GM21717 (cell line): Measurements from ENCODE around the gene TFCP2L1.

Source experiments
- ATAC-seq: cut with Tn5 transposase; IDR thresholded peaks from one replicate; pipeline ENCODE4 v1.9.1; 2021; ENCODE audit warnings: mild to moderate bottlenecking, moderate library complexity; ENCODE audit not compliant: unreplicated experiment

TFCP2L1 gene

DNA sequence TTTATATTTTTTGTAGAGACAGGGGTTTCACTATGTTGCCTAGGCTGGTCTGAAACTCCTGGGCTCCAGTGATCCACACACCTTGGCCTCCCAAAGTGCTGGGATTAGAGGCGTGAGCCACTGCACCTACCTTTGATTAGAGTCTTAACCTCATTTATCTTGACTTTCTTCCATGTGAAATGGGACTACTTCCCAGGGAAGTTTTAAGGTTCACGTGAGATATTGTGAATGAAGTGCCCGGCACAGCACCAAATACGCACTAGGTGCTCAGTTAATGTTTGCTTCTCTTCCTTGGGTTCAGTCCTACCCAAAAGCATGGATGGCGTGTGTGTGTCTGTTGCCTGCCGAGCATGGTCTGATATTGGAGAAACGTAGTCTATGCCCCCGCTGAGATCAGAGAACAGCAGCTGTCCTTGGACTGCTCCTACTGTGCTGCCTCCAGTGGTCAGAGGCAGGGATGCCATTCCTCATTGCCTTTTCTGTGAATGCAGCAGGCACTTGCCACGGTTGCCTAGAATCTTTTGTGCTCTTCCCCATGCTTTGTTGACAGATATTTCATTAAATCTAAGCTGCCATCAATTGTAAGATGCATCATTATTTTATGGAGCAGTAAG is 12.3 kb upstream of the TFCP2L1 start:
- ATAC-seq, result no peak

DNA sequence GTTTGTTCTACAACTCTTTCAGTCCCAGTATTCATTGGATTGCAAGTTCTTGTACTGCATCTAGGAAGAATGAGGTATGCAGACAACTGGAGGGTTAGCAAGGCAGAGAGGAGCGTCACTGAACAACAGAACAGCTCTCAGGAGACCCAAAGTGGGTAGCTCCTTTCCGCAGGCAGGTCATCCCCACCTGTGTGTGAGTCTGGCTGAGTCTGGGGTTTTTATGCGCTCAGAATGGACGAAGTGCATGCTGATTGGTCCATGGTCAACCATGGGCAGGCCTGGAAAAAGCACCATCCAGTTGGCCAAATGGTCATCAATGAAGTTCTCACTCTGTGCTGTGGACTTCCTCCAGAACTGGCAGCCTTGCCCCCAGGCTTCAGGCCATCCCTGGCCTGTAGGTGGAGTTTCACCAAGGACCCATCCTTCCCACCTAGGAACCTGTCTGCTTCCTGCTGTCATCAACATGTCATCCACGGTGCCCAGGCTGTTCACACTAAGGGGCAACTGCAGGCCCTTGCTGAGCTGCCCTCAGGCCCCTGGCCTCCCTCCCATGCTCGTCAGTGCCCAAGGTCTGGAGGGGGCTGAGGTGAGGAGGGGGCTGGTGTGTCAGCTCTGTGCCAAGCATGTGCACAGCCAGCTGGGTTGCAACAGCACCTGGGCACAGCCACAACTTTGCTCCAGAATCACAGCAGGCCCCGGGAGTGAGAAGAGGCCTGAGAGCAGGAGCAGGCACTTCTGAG is 11.1 kb upstream of the TFCP2L1 start:
- ATAC-seq, result no peak

DNA sequence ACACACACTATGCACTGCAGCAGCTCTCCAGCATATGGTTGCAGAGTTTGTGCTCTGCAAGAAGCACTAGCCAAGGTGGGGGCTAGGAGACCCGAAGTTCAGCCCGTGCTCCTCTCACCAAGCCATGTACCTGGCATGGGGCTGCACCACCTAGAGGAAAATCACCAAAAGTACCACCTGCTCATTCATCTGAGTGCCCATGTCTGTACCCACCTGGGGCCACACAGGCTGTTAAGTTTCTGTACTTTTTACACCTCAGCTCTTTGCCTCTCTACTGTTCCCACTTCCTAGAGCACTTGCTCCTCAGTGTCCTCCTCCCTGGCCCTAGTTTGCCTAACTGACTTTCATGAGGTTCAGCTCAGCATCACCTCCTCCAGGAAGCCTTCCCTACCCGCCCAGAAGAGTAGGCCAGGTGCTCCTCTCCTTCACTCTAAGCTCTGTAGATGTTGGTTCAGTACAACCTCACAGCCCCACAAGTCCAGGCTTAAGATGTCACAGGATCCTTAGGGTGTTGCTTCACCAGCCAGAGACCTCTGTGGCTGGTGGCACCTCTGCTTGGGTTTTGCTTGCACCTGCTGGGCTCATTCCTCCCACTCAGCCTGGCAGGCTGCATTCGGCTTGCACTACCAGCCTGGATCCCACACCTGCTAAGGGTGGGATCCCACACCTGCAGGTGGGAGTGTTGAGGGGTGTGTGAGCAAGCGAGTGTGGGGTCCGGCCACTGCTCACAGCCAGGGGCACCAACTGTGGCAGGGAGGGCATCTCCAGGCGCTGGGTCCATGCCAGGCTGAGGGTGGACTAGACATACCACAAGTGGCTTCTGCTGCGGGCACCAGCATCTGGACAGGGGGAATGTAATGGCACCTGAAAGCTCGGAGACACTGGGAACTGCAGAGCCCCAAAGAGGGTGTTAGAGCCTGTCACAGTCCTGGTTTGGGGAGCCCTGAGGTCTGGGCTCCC is 10.2 kb upstream of the TFCP2L1 start:
- no peak for ATAC-seq

DNA sequence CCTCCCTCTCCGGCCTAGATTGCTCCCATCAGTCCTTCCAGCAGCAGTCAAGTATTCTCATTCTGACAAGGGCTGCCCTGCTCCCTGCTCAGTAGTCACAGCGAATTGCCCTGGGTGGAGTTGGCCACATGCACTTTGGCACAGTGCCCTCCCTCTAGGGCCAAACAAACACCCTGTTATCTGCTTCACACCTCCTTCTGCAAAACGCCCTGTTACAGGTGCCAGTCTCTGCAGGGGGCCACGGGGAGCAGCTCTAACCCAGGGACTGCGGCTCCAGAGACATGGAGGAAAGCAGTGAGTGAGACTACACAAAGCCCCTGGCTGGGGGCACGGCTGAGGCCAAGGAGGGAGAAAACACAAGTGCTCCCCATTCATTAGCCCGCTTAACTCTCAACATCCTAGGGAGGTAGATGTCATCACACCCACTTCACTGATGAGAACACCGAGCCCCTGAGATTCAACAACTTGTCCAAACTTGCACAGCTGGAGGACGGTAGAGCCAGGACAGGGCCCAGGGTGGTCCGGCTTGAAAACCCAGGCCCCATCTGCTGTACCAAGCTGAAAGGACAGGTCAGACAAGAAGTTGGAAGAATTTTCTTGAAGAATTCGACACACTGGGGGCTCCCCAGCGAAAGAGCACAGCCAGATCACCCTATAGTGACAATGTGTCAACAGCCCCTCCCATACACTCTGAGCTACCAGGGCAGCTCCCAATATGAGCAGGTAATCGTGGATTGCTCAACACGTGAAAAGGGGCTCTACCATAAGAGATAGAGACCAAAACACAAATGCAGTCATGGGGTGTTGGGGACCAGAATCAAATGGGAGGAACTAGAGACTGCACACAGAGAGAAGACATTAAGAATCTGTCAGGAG is 8.7 kb upstream of the TFCP2L1 start:
- no peak for ATAC-seq

DNA sequence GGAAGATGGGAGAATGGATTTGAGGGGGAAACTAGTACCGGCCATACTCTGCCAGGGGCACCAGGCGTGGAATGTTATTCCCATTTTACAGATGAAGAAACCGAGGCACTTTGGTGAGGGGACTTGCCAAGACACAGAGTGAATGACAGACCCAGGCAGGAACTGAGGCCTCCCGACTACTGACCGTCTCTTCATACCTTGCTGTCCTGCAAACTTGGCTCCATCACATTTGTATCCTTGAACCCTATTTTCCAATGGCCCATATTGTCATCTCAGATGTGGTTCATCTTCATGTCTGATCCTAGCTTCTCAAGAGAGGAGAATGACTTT is 6.2 kb upstream of the TFCP2L1 start:
- no peak for ATAC-seq

DNA sequence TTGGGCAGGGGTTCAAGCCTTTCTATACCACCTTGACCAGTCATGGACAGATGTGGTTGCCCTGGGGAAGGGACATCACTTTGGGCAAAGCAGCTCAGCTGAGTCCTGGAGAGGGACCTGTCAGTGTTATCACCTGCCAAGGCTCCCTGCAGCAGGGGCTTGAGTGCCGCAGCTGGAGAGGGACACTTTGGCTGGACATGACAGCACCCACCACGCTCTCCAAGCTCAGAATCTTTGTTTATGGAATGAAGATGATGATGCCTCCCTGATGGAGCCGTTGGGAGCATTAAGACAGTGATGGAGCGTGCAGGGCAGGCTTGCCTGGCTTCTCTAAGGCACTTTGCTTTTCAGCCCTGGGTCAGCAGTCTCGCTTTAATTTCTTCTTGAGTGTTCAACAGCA is 4.3 kb upstream of the TFCP2L1 start:
- ATAC-seq, result no peak

DNA sequence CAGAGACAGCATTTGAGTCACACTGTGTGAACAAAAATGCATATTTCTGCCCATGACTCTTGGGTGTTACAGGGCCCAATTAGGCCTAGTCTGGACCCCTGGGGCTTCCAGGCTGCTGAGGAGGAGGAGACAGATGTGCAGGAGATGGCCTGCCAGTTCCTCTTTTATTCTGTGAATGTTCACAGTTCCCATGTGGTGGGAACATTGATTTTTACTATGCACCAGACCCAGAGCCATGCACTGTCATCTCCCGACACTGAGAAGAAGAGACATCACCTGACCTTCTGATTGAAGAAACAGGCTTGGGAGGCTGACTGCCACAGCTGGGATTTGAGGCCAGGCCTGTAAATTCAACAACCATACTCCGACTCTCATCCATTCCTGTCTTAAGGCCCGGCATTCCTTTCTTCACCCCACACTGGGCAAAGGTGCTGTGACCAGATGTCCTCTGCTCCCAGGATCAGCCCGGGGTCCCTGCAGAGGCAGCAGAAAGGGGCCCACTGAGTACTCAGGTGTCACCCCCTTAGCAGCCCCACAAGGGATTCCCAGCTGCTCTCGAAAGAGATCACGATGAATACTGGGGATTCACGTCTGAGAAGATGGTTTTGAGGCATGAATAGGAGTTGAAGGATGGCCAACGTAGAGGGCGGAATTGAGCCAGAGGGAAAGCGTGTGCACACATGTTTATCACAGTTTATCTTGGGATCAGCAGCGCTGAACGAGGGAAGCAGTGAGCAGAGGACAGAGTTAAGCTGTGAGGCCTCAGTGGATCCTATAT is 3.6 kb upstream of the TFCP2L1 start:
- ATAC-seq, result no peak

DNA sequence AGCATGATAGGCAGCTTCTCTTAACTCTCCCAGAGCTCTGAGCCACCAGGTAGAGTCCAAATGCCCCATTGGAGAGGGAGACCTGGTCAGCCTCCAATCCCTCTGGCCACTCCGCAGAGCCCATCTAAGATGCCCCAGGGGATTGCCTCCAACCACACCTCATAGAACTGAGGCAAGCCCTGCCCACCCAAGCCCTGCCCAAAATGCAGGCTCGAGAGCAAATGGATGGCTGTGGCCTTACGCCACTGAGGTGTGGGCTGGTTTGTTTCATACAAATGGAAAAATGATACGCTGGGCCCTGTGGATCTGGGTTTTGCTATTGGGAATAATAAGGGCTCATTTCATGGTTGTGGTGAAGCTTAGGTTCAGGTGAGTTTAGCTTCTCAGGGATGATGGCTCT is 3.0 kb upstream of the TFCP2L1 start:
- ATAC-seq, result no peak

DNA sequence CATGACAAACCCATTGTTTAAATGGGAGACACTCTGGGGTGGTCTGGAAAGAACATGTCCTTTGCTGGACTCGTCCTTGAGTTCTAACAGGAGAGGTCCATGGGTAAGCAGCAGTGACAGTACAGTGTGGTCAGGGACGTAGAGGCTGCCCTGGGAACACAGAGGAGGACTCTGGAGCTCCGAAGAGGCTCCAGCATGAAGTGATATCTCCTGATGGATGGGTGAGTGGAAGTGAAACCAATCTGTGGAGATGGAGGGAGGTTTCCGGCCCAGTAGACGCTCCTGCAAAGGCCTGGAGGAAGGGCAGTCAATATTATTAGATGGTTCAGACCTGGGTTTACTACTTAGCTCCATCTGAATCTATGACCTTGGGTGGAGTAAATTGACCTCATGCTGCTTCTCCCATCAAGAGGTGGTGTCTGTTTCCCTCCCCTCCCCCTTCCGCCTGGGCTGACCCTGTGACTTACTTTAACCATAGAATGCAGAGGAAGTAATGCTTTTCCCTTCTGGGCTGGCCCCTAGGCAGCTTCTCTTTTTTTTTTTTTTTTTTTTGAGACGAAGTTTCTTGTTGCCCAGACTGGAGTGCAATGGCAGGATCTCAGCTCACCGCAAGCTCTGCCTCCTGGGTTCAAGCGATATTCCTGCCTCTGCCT is 2.3 kb upstream of the TFCP2L1 start:
- ATAC-seq, result no peak

DNA sequence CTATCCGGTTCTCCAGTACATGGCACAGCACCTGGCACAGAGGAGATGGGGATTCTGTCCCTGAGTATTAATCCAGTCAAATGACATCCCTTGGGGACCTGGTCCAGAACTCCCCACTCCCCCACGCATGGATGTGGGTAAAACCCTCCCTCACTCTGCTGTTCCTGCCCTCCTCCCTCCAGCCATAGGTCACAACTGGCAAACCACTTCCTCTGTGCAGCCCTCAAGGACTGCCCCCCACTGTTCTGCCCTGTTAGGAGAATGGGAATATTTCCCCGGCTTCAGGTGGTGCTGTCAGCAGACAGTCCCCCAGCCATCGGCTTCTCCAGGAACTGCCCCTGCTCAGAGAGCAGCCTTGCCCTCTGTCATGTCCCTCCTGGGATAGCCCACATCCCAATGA is 1.5 kb upstream of the TFCP2L1 start:
- no peak for ATAC-seq

DNA sequence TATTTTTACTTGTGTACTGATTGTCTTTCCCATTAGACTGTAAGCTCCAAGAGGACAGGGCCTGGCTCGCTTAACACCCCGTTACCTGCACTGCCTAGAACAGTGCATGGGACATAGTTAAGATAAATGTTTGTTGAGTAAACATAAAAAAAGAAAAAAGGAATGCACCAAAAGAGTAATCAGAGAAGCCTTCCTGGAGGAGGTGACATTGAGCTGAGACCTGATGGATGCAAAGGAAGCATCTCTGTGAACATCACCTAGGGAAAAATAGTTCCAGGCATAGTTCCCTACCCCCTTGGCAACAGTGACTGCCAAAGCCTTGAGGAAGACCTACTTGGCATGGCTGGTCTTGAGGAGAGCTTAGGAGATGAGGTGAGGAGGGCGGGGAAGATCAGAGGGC is 924 bp upstream of the TFCP2L1 start:
- ATAC-seq, result no peak

DNA sequence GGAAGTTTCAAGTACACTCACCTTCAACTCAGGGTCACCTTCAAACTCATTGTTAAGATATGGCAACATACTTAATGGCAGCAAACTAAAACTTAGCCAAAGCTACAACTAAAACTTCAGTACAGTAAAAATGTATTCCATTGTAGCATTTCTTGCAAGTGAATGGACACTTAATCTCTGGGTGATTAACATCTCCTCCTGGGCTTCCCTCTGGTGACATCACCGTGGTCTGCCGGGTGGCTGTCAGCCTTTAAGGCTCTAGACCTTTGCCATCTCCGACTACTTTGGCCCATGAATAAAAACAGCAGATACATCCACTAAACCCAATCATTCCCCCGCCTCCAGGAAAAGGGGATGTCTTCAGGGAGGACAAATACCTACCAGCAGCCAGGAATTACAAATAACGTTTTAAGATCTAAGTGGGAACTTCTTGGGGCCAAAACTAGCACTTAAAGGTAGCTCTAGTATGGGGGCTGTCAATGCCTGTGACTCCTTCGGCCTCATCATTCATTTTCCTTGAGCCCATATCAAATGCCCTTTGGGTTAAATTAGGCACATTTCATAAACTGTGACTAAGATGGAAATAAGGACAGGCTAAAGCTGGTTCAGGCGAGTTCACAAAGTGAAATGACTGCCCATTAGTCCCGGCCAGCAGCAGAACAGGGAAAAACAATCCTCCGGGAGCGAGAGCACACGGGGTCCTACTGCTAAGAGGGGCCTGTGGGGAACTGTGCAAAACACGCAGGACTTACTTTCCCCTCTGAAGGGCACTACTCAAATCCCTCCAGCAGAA is 1.1 kb downstream of the TFCP2L1 start:
- no peak for ATAC-seq

DNA sequence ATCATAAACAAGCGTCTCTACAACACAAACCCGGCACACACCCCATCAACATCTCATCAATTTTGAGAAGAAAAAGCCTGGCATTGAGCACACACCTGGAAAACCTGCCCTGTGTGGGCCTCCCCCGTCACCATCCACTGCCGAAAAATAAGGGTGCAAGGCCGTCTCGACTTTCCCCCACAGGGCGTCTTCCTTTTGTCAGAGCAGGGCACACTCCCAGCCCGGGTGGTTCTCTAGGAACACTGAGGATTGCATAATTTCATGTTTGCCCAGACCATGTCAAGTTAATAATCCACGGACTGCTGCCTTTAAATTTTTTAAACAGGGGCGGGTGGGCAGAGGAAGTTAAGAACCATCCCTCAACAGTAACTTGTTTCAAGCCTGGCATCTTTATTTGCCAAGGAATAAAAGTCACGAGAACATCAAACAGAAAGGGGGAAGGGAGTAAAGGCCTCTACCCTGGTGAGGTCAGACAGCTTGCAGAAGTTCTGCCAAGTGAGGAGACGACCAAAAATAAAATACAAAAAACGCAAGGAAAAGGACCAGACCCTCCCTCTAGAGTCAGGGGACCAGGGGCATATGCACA is 2.1 kb downstream of the TFCP2L1 start:
- no peak for ATAC-seq

DNA sequence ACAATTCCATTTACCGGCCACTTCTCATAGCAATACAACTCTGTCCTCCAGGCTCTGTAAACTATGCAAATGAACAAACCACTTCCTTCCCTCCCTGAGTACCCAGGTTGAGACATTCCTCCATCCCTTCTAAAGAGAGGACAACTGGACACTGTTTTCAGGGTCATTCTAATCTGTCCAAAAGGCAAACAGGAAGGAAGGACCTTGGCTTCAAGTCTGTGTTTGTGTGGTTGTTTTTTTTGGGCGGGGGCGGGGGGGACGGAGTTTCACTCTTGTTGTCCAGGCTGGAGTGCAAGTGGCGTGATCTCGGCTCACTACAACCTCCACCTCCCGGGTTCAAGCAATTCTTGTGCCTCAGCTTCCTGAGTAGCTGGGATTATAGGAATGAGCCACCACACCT is 3.3 kb downstream of the TFCP2L1 start:
- no peak for ATAC-seq

DNA sequence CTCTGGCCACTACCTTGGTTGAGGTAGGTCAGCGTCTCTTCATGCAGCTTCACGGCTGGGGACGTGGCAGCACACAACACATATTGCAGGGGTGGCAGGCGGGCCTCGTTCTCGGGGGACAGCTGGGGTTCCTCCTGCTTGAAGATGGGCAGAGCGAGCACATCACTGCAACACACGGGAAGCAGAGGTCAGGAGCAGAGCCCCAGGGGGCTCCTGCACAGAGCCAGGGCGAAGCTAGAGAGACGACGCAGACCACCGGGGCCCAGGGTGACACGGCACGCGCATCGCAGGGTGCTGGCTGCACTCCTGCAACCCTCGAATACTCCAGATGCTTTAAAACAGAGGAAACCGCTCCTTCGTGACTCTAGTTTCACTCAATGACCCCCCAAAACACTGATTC is 3.9 kb downstream of the TFCP2L1 start:
- ATAC-seq, result no peak

DNA sequence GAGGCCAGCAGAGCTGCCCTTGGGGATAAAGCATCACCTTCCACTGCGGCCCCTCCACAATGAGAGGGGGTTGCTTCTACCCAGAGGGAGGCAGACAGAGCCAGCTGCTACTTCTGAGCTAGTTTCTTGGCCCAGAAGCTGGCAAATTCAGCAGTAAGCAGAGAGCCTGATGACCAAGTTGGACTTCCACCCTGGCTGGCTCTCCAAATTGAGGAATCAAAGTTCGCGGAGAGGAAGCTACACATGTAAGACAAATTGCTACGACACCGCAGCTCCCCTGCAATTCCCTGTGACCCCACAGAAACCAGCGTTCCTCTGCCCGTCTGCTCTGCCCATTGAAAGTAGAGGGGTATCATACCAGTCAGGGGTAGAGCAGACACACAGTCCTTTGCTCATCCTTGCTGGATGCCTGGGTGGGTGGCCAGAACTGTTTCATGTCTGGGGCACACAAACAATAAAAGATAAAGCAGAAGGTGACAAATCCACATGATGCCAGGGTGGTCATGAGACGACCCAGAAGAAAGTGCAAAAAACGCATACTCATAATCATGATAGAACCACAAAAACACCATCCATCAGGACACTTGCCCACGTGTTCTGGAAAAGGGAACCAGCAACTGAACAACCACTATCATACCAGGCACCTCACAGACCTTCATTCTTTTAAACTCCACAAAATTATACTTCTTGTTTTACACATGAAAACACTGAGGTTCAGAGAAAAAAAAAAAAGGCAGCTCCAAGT is 5.4 kb downstream of the TFCP2L1 start:
- ATAC-seq, result no peak

DNA sequence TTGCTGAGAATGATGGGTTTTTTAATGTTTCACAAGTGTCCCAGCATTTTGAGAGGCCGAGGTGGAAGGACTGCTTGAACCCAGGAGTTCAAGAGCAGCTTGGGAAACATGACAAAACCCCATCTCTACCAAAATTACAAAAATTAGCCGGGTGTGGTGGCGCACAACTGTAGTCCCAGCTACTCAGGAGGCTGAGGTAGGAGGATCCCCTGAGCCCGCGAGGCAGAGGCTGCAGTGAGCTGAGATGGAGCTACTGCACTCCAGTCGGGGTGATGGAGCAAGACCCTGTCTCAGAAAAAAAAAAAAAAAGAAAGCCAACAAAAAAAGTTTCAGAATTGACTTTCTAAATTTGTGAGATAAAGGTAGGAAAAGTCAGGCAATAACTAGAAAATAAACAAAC is 8.7 kb downstream of the TFCP2L1 start:
- no peak for ATAC-seq

DNA sequence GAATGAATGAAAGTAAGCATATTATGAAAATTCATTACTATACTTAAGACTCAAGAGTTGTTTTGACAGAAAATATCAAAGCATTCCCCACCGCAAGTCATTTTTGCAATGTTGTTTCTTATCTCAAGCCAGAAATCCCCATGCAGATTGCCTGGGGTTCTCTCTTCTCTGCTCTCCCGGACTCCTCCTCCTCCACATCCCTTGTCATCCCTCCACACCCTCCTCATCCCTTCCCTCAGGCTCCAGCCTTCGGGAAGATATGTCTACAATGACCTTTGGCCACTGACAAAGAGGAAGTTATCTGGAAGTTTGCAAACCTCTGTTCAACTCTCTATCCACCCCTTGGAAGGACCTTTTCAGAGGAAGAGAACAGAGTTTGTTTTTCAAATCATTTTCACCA is 11.9 kb downstream of the TFCP2L1 start:
- no peak for ATAC-seq
